Measurements from ENCODE around the gene IER5L. TPM values are rescaled to one million over a fixed set of nuclear protein-coding genes. Genes with fewer than 3 reads are reported as not detected.

Gene IER5L
- total RNA-seq, 1 donor from 2014 or later = 86.1 TPM

- no peak for TF ChIP-seq CTCF (IDR thresholded peaks at IDR 0.05)
- Histone ChIP-seq H3K27ac (no peak overlapping the region), H3K9me3 (no peaks in the 10 kb centered on the region), H3K4me3 (no peak overlapping the region), H3K4me1 (no peaks in the 10 kb centered on the region), H3K27me3 (no peaks in the 10 kb centered on the region), H3K36me3 (no peaks in the 10 kb centered on the region)
- intact Hi-C loops (cut with DNase I) = no loop called here
- DNase-seq (ENCODE audit: low spot score in 2 of 2) = no peak
Observed at GRCh38 chr9:129218918-129219317, 40.9 kb upstream of the IER5L start.

GRCh38 chr9:129218272-129218625, 40.2 kb upstream of the IER5L start:
- intact Hi-C loops (cut with DNase I) = no loop called here
- H3K4me1 ChIP-seq = no peaks in the 10 kb centered on the region
- no peak for TF ChIP-seq CTCF (IDR thresholded peaks at IDR 0.05)
- H3K9me3 ChIP-seq = no peaks in the 10 kb centered on the region
- no peaks in the 10 kb centered on the region for H3K36me3 ChIP-seq
- H3K27ac ChIP-seq = no peak overlapping the region
- no peaks in the 10 kb centered on the region for H3K27me3 ChIP-seq
- no peak overlapping the region for H3K4me3 ChIP-seq
- DNase-seq (ENCODE audit: low spot score in 2 of 2) = no peak

GRCh38 chr9:129213551-129213950, 35.5 kb upstream of the IER5L start:
- H3K36me3 ChIP-seq = no peaks in the 10 kb centered on the region
- intact Hi-C loops (cut with DNase I) = no loop called here
- H3K27me3 ChIP-seq = no peaks in the 10 kb centered on the region
- no peak overlapping the region for H3K27ac ChIP-seq
- no peaks in the 10 kb centered on the region for H3K4me1 ChIP-seq
- no peak for DNase-seq (ENCODE audit: low spot score in 2 of 2)
- no peak overlapping the region for H3K4me3 ChIP-seq
- TF ChIP-seq CTCF (IDR thresholded peaks at IDR 0.05) = no peak
- H3K9me3 ChIP-seq = no peaks in the 10 kb centered on the region

- no peak for TF ChIP-seq CTCF (IDR thresholded peaks at IDR 0.05)
- Histone ChIP-seq H3K4me1 (no peaks in the 10 kb centered on the region), H3K27ac (no peak overlapping the region), H3K9me3 (no peaks in the 10 kb centered on the region), H3K36me3 (no peaks in the 10 kb centered on the region), H3K27me3 (no peaks in the 10 kb centered on the region), H3K4me3 (no peak overlapping the region)
- intact Hi-C loops (cut with DNase I) = no loop called here
- no peak for DNase-seq (ENCODE audit: low spot score in 2 of 2)
Observed at GRCh38 chr9:129211686-129212085, 33.6 kb upstream of the IER5L start.

GRCh38 chr9:129210125-129210524, 32.1 kb upstream of the IER5L start:
- no peak for DNase-seq (ENCODE audit: low spot score in 2 of 2)
- intact Hi-C loops (cut with DNase I) = no loop called here
- TF ChIP-seq CTCF (IDR thresholded peaks at IDR 0.05) = no peak
- H3K9me3 ChIP-seq = no peaks in the 10 kb centered on the region
- no peaks in the 10 kb centered on the region for H3K27me3 ChIP-seq
- no peak overlapping the region for H3K27ac ChIP-seq
- no peaks in the 10 kb centered on the region for H3K36me3 ChIP-seq
- no peaks in the 10 kb centered on the region for H3K4me1 ChIP-seq
- no peak overlapping the region for H3K4me3 ChIP-seq

- H3K36me3 ChIP-seq = no peaks in the 10 kb centered on the region
- H3K27ac ChIP-seq = no peak overlapping the region
- H3K4me1 ChIP-seq = no peaks in the 10 kb centered on the region
- no peak for DNase-seq (ENCODE audit: low spot score in 2 of 2)
- no peak for TF ChIP-seq CTCF (IDR thresholded peaks at IDR 0.05)
- no peak overlapping the region for H3K4me3 ChIP-seq
- H3K27me3 ChIP-seq = no peaks in the 10 kb centered on the region
- H3K9me3 ChIP-seq = no peaks in the 10 kb centered on the region
- intact Hi-C loops (cut with DNase I) = no loop called here
Observed at GRCh38 chr9:129209580-129209979, 31.5 kb upstream of the IER5L start.

Measured in ascending aorta (tissue), 2 donors.